ENCODE measurements around the gene S100A2. TPM values are rescaled to one million over a fixed set of nuclear protein-coding genes. Genes with fewer than 3 reads are reported as not detected.

The S100A2 gene
- total and polyA plus RNA-seq, 2 of the 8 experiments (the other 6 are each of a cell fraction or from before 2014, with no cell fraction given), result 0.86 TPM; not detected in 1

- TF ChIP-seq CHD7 (IDR thresholded peaks at IDR 0.05; ENCODE audit: insufficient replicate concordance, low read length), result no peak
- TF ChIP-seq RFX5 (IDR thresholded peaks at IDR 0.05; ENCODE audit: borderline replicate concordance, low read depth, low read length), result no peak
These were observed 18.3 kb upstream of the S100A2 start (continued) for GRCh38 chr1:153583976-153584375.
